Measurements from ENCODE around the gene PIK3R2.

DNA sequence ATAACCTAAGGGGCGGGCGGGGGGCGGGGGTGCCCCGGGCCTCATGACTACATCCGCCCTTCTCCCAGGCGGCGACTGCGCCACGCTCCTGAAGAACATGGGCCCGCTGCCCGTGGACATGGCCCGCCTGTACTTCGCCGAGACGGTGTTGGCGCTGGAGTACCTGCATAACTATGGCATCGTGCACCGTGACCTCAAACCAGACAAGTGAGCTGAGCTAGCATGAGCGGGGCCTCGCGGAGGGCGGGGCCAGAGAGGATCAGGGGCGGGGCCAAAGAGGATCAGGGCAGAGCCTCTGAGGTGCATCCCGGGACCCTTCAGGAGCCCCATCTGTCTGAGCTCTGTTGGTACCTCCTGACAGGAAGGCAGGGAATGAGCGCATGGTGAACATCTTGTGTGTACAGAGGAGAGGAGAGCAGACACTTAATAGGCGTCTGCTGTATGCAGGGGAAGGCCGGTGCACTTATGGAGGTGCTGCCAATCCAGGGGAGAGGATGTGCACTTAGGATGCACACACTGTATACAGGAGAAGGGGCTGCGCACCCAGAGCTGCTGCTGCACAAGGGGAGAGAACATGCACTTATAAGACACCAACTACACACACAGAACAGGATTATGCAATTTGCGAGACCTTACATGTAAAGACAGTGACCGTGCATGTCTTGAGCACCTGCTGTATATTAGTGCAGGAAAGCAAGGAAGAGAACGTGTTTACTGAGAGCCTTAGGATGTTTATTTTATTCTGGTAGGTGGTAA is 20.9 kb upstream of the PIK3R2 start:
- TF ChIP-seq POLR2A (IDR thresholded peaks at IDR 0.05) = no peak
- TF ChIP-seq POLR2AphosphoS5 (IDR thresholded peaks at IDR 0.05) = no peak

Data from sigmoid colon (tissue), 4 donors.